ENCODE data around the gene L1CAM.

DNA sequence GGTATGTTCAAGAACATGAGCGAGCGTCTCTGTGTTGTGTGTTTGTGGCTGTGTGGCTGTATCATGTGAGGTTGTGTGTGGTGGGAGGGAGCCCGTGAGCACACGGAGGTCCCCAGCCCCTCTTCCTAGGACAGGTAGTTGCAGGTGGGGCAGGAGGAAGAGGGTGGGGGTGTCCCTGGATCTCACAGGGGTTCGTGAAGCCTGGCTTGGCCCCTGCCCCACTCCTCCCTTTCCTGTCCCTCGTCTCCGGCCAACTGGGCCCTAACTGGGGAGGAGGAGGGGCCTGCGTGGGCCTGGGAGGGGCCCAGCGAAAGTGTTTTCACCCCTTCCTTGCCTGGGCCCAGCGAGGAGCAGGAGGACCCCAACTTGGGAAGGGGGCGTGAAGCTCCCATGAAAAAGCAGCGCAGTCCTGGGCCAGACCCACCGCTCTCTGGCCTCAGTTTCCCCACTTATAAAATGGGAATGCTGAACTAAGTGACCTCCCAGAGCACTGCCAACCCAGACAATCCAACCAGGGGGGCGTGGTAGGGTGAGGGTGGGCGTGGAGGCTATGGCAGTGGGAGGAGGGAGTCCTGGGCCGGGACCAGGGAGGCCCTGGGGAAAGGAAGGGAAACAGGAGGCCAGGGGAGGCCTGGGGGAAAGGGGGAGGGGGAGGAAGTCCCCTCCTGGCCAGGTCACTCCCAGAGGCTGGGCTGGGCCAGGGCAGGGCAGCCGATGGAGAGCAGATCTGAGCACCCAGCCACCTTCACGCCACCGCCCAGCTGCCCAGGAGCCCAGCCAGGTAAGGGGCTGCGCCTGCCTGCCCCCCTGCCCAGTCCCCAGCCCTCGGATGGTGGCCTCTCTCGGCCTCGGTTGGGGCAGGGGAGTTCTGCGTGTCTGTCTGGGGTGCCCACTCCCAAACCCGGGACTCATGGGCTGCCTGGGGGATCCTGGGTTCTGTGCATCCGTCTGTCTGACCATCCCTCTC lies 18.3 kb upstream of the L1CAM start, which contains the start of gene AVPR2:
- TF ChIP-seq CTCF (IDR thresholded peaks at IDR 0.05) (no peak), POLR2A (IDR thresholded peaks at IDR 0.05) (no peak)
